Ishikawa (cell line): ENCODE data around the gene PRX.

Experiments used
- CEBPB ChIP-seq: IDR thresholded peaks from 2 replicates; pipeline ENCODE4 v1.6.1; 2012
- CREB1 ChIP-seq: IDR thresholded peaks from 2 replicates; pipeline ENCODE4 v1.6.1; 2012; ENCODE audit warnings: low read depth
- EGR1 ChIP-seq: IDR thresholded peaks from 2 replicates; pipeline ENCODE4 v1.6.1; 2012
- FOXM1 ChIP-seq: IDR thresholded peaks from 2 replicates; pipeline ENCODE4 v1.6.1; 2012; ENCODE audit warnings: low read depth, borderline replicate concordance
- MAX ChIP-seq: IDR thresholded peaks from 2 replicates; pipeline ENCODE4 v1.6.1; 2012
- NFIC ChIP-seq: IDR thresholded peaks from 2 replicates; pipeline ENCODE4 v1.6.1; 2012
- RAD21 ChIP-seq: IDR thresholded peaks from 2 replicates; pipeline ENCODE4 v1.6.1; 2012; ENCODE audit warnings: low read depth
- REST ChIP-seq: IDR thresholded peaks from 2 replicates; pipeline ENCODE4 v1.6.1; 2012; ENCODE audit warnings: low read depth, mild to moderate bottlenecking
- TAF1 ChIP-seq: IDR thresholded peaks from 2 replicates; pipeline ENCODE4 v1.6.1; 2012; ENCODE audit warnings: low read depth, mild to moderate bottlenecking
- TCF12 ChIP-seq: IDR thresholded peaks from 2 replicates; pipeline ENCODE4 v1.6.1; 2012; ENCODE audit warnings: low read depth
- TEAD4 ChIP-seq: IDR thresholded peaks from 2 replicates; pipeline ENCODE4 v1.6.1; 2012
- USF1 ChIP-seq: IDR thresholded peaks from 2 replicates; pipeline ENCODE4 v1.6.1; 2012
- YY1 ChIP-seq: IDR thresholded peaks from 2 replicates; pipeline ENCODE4 v1.6.1; 2012; ENCODE audit warnings: low read depth
- ZBTB7A ChIP-seq: IDR thresholded peaks from 2 replicates; pipeline ENCODE4 v1.6.1; 2012; ENCODE audit warnings: low read depth

Gene PRX

GRCh38 chr19:40369797-40370196 is 43.4 kb downstream of the PRX start:
- TF ChIP-seq CREB1 (no peak), TCF12 (no peak), MAX (no peak), REST (no peak), ZBTB7A (no peak), FOXM1 (no peak)

GRCh38 chr19:40367577-40368434 is 45.4 kb downstream of the PRX start:
- no peak for TF ChIP-seq TEAD4
- no peak for TF ChIP-seq MAX
- TF ChIP-seq FOXM1 = no peak
- no peak for TF ChIP-seq YY1
- no peak for TF ChIP-seq RAD21
- TF ChIP-seq TAF1 = no peak
- no peak for TF ChIP-seq TCF12
- no peak for TF ChIP-seq REST

- TF ChIP-seq FOXM1 (no peak), CREB1 (no peak)
Measured at GRCh38 chr19:40366697-40367561, 46.2 kb downstream of the PRX start.

- peak; percentile 62 for TF ChIP-seq TAF1
- TF ChIP-seq CEBPB = 0 out of 2 replicates have a peak, but pooled peaks have one; percentile 28
- TF ChIP-seq USF1 = no peak
- no peak for TF ChIP-seq TCF12
- TF ChIP-seq YY1 = no peak; the same call in 1 of the 2 replicates
Measured at GRCh38 chr19:40365613-40366401, 47.4 kb downstream of the PRX start.

GRCh38 chr19:40365010-40365409 is 48.2 kb downstream of the PRX start:
- no peak for TF ChIP-seq TEAD4

GRCh38 chr19:40363069-40363468 is 50.1 kb downstream of the PRX start:
- TF ChIP-seq ZBTB7A (no peak), TAF1 (no peak), YY1 (no peak), USF1 (no peak), NFIC (no peak), CEBPB (no peak), EGR1 (no peak), MAX (no peak), FOXM1 (no peak), REST (no peak)
